Measurements from ENCODE around the gene PSMD11.

The PSMD11 gene

DNA sequence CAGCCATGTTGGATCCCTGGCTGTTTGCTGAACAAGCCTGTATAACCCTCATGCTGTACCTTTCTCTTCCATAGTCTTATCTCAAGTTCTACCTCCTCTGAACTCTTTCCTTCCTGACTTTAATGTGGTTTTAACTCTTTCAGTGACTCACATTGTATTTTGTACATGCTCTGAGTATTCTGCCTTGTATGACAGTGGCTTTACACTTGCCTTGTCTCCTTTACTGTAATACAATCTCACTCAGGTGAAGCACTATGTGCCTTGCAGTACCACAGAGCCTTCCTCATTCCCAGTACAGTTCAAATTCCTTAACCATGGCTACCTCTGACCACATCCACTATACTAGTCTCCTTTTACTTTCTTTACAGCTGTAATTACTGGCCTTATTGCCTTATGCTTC lies 14.1 kb downstream of the PSMD11 start:
- no peak for ATAC-seq
- TF ChIP-seq ESRRG (CRISPR knock-in tag; IDR thresholded peaks at IDR 0.05), result no peak
- TF ChIP-seq RARB (CRISPR knock-in tag; IDR thresholded peaks at IDR 0.05), result no peak
- TF ChIP-seq TOX (CRISPR knock-in tag; IDR thresholded peaks at IDR 0.05; ENCODE audit: borderline replicate concordance), result no peak
- no peak for TF ChIP-seq ARNTL (CRISPR knock-in tag; IDR thresholded peaks at IDR 0.05; ENCODE audit: borderline replicate concordance, low read depth)
- TF ChIP-seq, protein P1, sequence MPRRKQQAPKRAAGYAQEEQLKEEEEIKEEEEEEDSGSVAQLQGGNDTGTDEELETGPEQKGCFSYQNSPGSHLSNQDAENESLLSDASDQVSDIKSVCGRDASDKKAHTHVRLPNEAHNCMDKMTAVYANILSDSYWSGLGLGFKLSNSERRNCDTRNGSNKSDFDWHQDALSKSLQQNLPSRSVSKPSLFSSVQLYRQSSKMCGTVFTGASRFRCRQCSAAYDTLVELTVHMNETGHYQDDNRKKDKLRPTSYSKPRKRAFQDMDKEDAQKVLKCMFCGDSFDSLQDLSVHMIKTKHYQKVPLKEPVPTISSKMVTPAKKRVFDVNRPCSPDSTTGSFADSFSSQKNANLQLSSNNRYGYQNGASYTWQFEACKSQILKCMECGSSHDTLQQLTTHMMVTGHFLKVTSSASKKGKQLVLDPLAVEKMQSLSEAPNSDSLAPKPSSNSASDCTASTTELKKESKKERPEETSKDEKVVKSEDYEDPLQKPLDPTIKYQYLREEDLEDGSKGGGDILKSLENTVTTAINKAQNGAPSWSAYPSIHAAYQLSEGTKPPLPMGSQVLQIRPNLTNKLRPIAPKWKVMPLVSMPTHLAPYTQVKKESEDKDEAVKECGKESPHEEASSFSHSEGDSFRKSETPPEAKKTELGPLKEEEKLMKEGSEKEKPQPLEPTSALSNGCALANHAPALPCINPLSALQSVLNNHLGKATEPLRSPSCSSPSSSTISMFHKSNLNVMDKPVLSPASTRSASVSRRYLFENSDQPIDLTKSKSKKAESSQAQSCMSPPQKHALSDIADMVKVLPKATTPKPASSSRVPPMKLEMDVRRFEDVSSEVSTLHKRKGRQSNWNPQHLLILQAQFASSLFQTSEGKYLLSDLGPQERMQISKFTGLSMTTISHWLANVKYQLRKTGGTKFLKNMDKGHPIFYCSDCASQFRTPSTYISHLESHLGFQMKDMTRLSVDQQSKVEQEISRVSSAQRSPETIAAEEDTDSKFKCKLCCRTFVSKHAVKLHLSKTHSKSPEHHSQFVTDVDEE (CRISPR knock-in tag; IDR thresholded peaks at IDR 0.05), result no peak
- no peak for TF ChIP-seq ZFP30 (CRISPR knock-in tag; IDR thresholded peaks at IDR 0.05)
- TF ChIP-seq GLIS3 (CRISPR knock-in tag; IDR thresholded peaks at IDR 0.05), result no peak
- TF ChIP-seq PPARA (CRISPR knock-in tag; IDR thresholded peaks at IDR 0.05; ENCODE audit: borderline replicate concordance), result no peak
- TF ChIP-seq, protein P2, sequence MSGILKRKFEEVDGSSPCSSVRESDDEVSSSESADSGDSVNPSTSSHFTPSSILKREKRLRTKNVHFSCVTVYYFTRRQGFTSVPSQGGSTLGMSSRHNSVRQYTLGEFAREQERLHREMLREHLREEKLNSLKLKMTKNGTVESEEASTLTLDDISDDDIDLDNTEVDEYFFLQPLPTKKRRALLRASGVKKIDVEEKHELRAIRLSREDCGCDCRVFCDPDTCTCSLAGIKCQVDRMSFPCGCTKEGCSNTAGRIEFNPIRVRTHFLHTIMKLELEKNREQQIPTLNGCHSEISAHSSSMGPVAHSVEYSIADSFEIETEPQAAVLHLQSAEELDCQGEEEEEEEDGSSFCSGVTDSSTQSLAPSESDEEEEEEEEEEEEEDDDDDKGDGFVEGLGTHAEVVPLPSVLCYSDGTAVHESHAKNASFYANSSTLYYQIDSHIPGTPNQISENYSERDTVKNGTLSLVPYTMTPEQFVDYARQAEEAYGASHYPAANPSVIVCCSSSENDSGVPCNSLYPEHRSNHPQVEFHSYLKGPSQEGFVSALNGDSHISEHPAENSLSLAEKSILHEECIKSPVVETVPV (CRISPR knock-in tag; IDR thresholded peaks at IDR 0.05), result no peak
- TF ChIP-seq, protein P3, sequence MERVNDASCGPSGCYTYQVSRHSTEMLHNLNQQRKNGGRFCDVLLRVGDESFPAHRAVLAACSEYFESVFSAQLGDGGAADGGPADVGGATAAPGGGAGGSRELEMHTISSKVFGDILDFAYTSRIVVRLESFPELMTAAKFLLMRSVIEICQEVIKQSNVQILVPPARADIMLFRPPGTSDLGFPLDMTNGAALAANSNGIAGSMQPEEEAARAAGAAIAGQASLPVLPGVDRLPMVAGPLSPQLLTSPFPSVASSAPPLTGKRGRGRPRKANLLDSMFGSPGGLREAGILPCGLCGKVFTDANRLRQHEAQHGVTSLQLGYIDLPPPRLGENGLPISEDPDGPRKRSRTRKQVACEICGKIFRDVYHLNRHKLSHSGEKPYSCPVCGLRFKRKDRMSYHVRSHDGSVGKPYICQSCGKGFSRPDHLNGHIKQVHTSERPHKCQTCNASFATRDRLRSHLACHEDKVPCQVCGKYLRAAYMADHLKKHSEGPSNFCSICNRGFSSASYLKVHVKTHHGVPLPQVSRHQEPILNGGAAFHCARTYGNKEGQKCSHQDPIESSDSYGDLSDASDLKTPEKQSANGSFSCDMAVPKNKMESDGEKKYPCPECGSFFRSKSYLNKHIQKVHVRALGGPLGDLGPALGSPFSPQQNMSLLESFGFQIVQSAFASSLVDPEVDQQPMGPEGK (CRISPR knock-in tag; IDR thresholded peaks at IDR 0.05; ENCODE audit: borderline replicate concordance), result no peak
- no peak for TF ChIP-seq ISL1 (CRISPR knock-in tag; IDR thresholded peaks at IDR 0.05)
- TF ChIP-seq OSR1 (CRISPR knock-in tag; IDR thresholded peaks at IDR 0.05), result no peak
- TF ChIP-seq, protein P4, sequence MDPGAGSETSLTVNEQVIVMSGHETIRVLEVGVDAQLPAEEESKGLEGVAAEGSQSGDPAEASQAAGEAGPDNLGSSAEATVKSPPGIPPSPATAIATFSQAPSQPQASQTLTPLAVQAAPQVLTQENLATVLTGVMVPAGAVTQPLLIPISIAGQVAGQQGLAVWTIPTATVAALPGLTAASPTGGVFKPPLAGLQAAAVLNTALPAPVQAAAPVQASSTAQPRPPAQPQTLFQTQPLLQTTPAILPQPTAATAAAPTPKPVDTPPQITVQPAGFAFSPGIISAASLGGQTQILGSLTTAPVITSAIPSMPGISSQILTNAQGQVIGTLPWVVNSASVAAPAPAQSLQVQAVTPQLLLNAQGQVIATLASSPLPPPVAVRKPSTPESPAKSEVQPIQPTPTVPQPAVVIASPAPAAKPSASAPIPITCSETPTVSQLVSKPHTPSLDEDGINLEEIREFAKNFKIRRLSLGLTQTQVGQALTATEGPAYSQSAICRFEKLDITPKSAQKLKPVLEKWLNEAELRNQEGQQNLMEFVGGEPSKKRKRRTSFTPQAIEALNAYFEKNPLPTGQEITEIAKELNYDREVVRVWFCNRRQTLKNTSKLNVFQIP (CRISPR knock-in tag; IDR thresholded peaks at IDR 0.05; ENCODE audit: borderline replicate concordance, low read depth), result no peak
- TF ChIP-seq CSDC2 (CRISPR knock-in tag; IDR thresholded peaks at IDR 0.05), result no peak
- TF ChIP-seq ZNF565 (CRISPR knock-in tag; conservative IDR thresholded peaks at IDR 0.05; ENCODE audit: low read depth), result no peak
- TF ChIP-seq BACH2 (CRISPR knock-in tag; IDR thresholded peaks at IDR 0.05; ENCODE audit: borderline replicate concordance), result no peak
- TF ChIP-seq TCF4 (CRISPR knock-in tag; IDR thresholded peaks at IDR 0.05; ENCODE audit: borderline replicate concordance), result no peak
- no peak for TF ChIP-seq SNAI2 (CRISPR knock-in tag; IDR thresholded peaks at IDR 0.05)

DNA sequence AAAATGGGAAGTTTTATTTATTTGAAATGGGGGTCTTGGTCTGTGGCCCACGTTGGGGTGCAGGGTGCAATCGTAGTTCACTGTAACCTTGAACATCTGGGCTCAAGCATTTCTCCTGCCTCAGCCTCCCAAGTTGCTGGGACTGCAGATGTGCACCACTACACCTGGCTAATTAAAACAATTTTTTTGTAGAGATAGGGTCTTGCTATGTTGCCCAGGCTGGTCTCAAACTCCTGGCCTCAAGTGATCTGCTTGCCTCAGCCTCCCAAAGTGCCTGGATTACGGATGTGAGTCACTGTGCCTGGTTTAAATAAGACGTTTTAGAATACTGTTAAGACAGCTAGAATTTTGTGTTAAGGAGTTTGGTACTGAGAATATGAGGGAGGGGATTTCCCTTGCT lies 15.7 kb downstream of the PSMD11 start:
- no peak for ATAC-seq
- no peak for TF ChIP-seq ZNF565 (CRISPR knock-in tag; conservative IDR thresholded peaks at IDR 0.05; ENCODE audit: low read depth)
- TF ChIP-seq ZNF70 (CRISPR knock-in tag; IDR thresholded peaks at IDR 0.05), result no peak
- TF ChIP-seq, protein P4 (CRISPR knock-in tag; IDR thresholded peaks at IDR 0.05; ENCODE audit: borderline replicate concordance, low read depth), result no peak

DNA sequence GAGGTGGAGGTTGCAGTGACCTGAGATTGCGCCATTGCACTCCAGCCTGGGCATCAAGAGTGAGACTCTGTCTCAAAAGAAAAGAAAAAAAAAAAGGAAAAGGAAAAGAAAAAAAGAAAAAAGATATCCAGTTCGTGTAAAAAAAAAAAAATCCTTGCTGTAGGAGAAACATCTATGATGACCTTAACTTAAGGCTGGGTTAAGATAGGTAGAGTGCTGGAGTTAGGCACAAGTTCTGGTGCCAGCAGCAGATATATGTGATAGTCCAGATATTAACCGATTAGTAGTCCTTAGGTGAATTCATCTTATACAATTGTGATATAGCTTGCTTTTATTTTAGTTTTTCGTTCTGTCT lies 17.2 kb downstream of the PSMD11 start:
- TF ChIP-seq, protein P3 (CRISPR knock-in tag; IDR thresholded peaks at IDR 0.05; ENCODE audit: borderline replicate concordance), result no peak
- TF ChIP-seq, protein P4 (CRISPR knock-in tag; IDR thresholded peaks at IDR 0.05; ENCODE audit: borderline replicate concordance, low read depth), result no peak
- peak; percentile 59 for ATAC-seq
